ENCODE measurements around the gene GSE1.

DNA sequence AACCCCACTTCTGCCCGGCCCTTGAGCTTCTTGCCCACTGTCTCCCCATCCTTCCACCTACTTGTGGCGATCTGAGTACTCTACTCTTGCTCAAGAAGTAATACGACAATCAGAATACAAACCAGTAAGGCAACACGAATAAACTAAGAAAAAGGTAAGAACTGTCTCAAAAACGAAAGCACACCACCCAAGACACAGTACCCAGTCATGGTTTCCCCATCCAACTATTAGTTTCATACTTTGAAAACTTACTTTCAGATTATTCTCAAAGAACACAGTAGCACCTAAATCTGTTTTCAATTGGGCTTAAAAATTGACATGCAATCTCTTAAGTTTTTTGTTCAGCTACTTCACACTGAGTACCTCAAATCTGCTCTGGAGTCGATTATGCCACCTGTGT is 61.7 kb downstream of the GSE1 start:
- TF ChIP-seq, protein P1, sequence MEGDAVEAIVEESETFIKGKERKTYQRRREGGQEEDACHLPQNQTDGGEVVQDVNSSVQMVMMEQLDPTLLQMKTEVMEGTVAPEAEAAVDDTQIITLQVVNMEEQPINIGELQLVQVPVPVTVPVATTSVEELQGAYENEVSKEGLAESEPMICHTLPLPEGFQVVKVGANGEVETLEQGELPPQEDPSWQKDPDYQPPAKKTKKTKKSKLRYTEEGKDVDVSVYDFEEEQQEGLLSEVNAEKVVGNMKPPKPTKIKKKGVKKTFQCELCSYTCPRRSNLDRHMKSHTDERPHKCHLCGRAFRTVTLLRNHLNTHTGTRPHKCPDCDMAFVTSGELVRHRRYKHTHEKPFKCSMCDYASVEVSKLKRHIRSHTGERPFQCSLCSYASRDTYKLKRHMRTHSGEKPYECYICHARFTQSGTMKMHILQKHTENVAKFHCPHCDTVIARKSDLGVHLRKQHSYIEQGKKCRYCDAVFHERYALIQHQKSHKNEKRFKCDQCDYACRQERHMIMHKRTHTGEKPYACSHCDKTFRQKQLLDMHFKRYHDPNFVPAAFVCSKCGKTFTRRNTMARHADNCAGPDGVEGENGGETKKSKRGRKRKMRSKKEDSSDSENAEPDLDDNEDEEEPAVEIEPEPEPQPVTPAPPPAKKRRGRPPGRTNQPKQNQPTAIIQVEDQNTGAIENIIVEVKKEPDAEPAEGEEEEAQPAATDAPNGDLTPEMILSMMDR (IDR thresholded peaks at IDR 0.05 in 4 of 5, conservative IDR thresholded peaks at IDR 0.05 in 1 of 5): no peak
- no peak for TF ChIP-seq POLR2A (IDR thresholded peaks at IDR 0.05)

Measured in gastrocnemius medialis (tissue), 4 donors.